Retinal pigment epithelial cell (primary cell): ENCODE data around the gene XPR1.

Experiments
- DNase-seq: peaks from one replicate; pipeline ENCODE4 v3.0.0-alpha.2; 2010; ENCODE audit warnings: low read depth
- H3K4me3 ChIP-seq: 2 replicates; pipeline ENCODE4 v1.5.1; 2011; ENCODE audit warnings: mild to moderate bottlenecking, low read length, control low read depth, moderate library complexity
- TF ChIP-seq, protein P1 (sequence below): conservative IDR thresholded peaks from 2 replicates; pipeline ENCODE4 v1.5.1; 2011; ENCODE audit warnings: low read depth, low read length, control low read depth, inconsistent platforms

XPR1 gene

GRCh38 chr1:180906511-180906910, 274.7 kb downstream of the XPR1 start:
- TF ChIP-seq, protein P1, sequence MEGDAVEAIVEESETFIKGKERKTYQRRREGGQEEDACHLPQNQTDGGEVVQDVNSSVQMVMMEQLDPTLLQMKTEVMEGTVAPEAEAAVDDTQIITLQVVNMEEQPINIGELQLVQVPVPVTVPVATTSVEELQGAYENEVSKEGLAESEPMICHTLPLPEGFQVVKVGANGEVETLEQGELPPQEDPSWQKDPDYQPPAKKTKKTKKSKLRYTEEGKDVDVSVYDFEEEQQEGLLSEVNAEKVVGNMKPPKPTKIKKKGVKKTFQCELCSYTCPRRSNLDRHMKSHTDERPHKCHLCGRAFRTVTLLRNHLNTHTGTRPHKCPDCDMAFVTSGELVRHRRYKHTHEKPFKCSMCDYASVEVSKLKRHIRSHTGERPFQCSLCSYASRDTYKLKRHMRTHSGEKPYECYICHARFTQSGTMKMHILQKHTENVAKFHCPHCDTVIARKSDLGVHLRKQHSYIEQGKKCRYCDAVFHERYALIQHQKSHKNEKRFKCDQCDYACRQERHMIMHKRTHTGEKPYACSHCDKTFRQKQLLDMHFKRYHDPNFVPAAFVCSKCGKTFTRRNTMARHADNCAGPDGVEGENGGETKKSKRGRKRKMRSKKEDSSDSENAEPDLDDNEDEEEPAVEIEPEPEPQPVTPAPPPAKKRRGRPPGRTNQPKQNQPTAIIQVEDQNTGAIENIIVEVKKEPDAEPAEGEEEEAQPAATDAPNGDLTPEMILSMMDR, result no peak
- H3K4me3 ChIP-seq, result no peak overlapping the region
- no peak for DNase-seq

- H3K4me3 ChIP-seq, result no peak overlapping the region
- TF ChIP-seq, protein P1, result no peak
- DNase-seq, result no peak
Observed at GRCh38 chr1:180907313-180908055, 275.7 kb downstream of the XPR1 start.

- H3K4me3 ChIP-seq, result no peak overlapping the region
- no peak for DNase-seq
- TF ChIP-seq, protein P1, result no peak
Observed at GRCh38 chr1:180908074-180908765, 276.4 kb downstream of the XPR1 start.

DNA sequence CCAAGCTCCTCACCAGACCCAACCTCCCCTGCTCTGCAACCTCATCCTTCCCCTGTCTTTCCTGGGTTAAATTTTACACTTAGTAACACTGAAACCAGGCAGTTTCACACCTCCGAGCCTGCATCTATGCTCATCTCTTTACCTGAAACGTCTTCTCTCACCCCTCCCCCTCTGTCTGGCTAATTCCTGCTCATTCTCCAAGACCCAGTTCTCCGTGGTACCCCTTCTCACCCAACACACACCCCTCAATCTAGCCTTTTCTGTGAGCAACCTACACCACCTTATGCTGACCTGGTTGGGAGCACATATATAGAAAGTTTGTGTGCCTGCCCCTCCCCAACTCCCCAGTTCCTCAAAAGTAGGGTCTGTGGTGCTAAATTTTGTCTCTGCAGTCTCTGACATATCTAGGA, 277.2 kb downstream of the XPR1 start:
- DNase-seq, result no peak
- TF ChIP-seq, protein P1, result no peak
- H3K4me3 ChIP-seq, result no peak overlapping the region

GRCh38 chr1:180909462-180909976, 277.7 kb downstream of the XPR1 start:
- no peak overlapping the region for H3K4me3 ChIP-seq
- no peak for DNase-seq
- TF ChIP-seq, protein P1, result no peak

DNA sequence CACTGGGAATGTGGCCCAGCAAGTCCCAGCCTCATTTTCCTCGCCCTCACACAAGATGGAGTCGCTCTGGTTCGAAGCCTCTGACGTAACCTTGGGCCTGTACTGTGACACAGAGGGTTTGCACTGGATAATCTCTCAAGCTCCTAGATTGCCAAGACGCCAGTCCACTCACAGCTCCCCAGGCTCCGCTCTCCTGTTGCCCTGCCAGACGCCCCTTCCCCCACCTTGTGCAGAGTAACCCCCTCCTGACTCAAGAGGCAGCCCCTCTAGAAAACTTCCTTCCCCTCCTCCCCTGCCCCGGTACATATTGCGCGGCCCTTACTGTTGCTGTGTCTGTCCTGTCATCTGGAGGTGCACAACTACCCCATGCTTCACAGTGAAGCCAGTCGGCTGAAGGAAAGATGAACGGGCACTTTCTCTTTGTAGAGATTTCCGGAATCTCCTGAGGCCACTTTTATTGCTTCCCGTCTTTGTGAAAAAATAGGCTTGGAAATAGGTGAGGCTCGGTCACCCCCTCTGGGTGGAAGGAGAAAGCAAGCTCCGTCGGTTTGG, 279.9 kb downstream of the XPR1 start:
- DNase-seq, result no peak
- peak overlapping the region; percentile 44 for H3K4me3 ChIP-seq

More for the DNA sequence above, 279.9 kb downstream of the XPR1 start:
- TF ChIP-seq, protein P1, result no peak
